Breast epithelium (tissue), 4 donors: ENCODE results near the gene MAP7D3. TPM values are rescaled to one million over a fixed set of nuclear protein-coding genes. Genes with fewer than 3 reads are reported as not detected.
"Not testable (repeated sequence)": the region's sequence is repeated elsewhere in the genome, so short reads cannot be mapped to it uniquely, and the experiment has no call there.

Source experiments
- DNase-seq, 2 donors: peaks; one replicate each; pipeline ENCODE4 v3.0.0-alpha.2; 2019; ENCODE audit warnings: low spot score in 2 of 2
- H3K27ac ChIP-seq, 2 donors: fragments of 200-600 bp; sonication (generic) in 1 of 2; one replicate each; pipeline ENCODE4 v1.5.1; 2016 to 2019; ENCODE audit warnings: mild to moderate bottlenecking in 1 of 2
- H3K27me3 ChIP-seq, 2 donors: fragments of 200-600 bp; sonication (generic) in 1 of 2; one replicate each; pipeline versions ENCODE4 v1.5.1 to v1.6.0; 2017 to 2019; ENCODE audit warnings: control low read depth in 1 of 2, mild to moderate bottlenecking in 1 of 2
- H3K36me3 ChIP-seq: fragments of 200-600 bp; one replicate; pipeline ENCODE4 v1.5.1; 2019
- H3K4me1 ChIP-seq, 2 donors: fragments of 200-600 bp; sonication (generic); one replicate each; pipeline ENCODE4 v1.5.1; 2016 to 2019; ENCODE audit warnings: control low read depth in 1 of 2
- H3K4me3 ChIP-seq, 3 donors: fragments of 200-600 bp; sonication (generic); 1 replicate in 2 of 3; 2 replicates in 1 of 3; pipeline ENCODE4 v1.5.1; 2016 to 2019; ENCODE audit warnings: mild to moderate bottlenecking in 3 of 3, moderate library complexity in 2 of 3
- H3K9me3 ChIP-seq, 2 donors: fragments of 200-600 bp; sonication (generic) in 1 of 2; one replicate each; pipeline ENCODE4 v1.5.1; 2016 to 2019; ENCODE audit warnings: control low read depth in 1 of 2
- CTCF ChIP-seq, 3 donors: fragments of 450-650 bp; IDR thresholded peaks; one replicate each; pipeline ENCODE4 v1.5.1; 2016 to 2017; ENCODE audit warnings: antibody characterized with exemption in 3 of 3, mild to moderate bottlenecking in 3 of 3, moderate library complexity in 3 of 3
- POLR2A ChIP-seq: fragments of 450-650 bp; IDR thresholded peaks from one replicate; pipeline ENCODE4 v1.6.1; 2016; ENCODE audit warnings: antibody characterized with exemption, mild to moderate bottlenecking, moderate library complexity
- POLR2AphosphoS5 ChIP-seq, 3 donors: sonication (generic); formaldehyde crosslinking; IDR thresholded peaks; one replicate each; pipeline ENCODE4 v1.6.1; 2017; ENCODE audit warnings: antibody characterized with exemption in 3 of 3
- intact Hi-C: fragments of 100-400 bp; cut with DNase I; formaldehyde crosslinking; loops from one replicate; pipeline ENCODE4 v1.15.1; 2023; ENCODE audit warnings: low total_unique reads
- total RNA-seq, 3 donors: library from RNA; depleted of rRNA; stranded (reverse); fragments of >200 nt; gene quantifications; one replicate each; pipeline ENCODE4 v1.1.0, GENCODE V29; 2016

Gene MAP7D3
- total RNA-seq, 3 donors from 2014 or later = 10.5 to 48.5 (median 19.3) TPM

- DNase-seq = no peak
- peak overlapping the region; percentile 67 to 76 (median 72) for H3K4me3 ChIP-seq
- no peaks in the 10 kb centered on the region for H3K36me3 ChIP-seq
- intact Hi-C loops = no loop called here
- TF ChIP-seq POLR2A (no peak), CTCF (IDR thresholded peaks at IDR 0.05) (no peak), POLR2AphosphoS5 (IDR thresholded peaks at IDR 0.05) (no peak)
- no peaks in the 10 kb centered on the region for H3K9me3 ChIP-seq
- H3K27ac ChIP-seq = peak overlapping the region; percentile 64 to 79
- H3K4me1 ChIP-seq = no peaks in the 10 kb centered on the region
- peaks cover 0 to 54% of the 10 kb centered on the region in 2 donors for H3K27me3 ChIP-seq
Measured at GRCh38 chrX:136250191-136251040, 784 bp downstream of the MAP7D3 start.

GRCh38 chrX:136246201-136246600, 5.0 kb downstream of the MAP7D3 start:
- no peaks in the 10 kb centered on the region for H3K36me3 ChIP-seq
- intact Hi-C loops = no loop called here
- H3K4me3 ChIP-seq = no peak overlapping the region
- no peak overlapping the region for H3K27ac ChIP-seq
- no peaks in the 10 kb centered on the region for H3K9me3 ChIP-seq
- no peaks in the 10 kb centered on the region for H3K4me1 ChIP-seq
- no peak for DNase-seq
- peaks cover 0 to 29% of the 10 kb centered on the region in 2 donors for H3K27me3 ChIP-seq
- TF ChIP-seq POLR2AphosphoS5 (IDR thresholded peaks at IDR 0.05) (no peak), POLR2A (no peak), CTCF (IDR thresholded peaks at IDR 0.05) (no peak)

- H3K27ac ChIP-seq, intact Hi-C loops, H3K9me3 ChIP-seq, H3K4me3 ChIP-seq, H3K4me1 ChIP-seq, H3K36me3 ChIP-seq, H3K27me3 ChIP-seq, DNase-seq: not testable (repeated sequence)
Measured at GRCh38 chrX:136237849-136238248, 13.4 kb downstream of the MAP7D3 start.

- intact Hi-C loops = no loop called here
- Histone ChIP-seq H3K4me3 (no peak overlapping the region), H3K4me1 (no peaks in the 10 kb centered on the region), H3K9me3 (no peaks in the 10 kb centered on the region), H3K36me3 (no peaks in the 10 kb centered on the region), H3K27me3 (peaks cover 0 to 1% of the 10 kb centered on the region in 2 donors), H3K27ac (no peak overlapping the region)
- TF ChIP-seq CTCF (IDR thresholded peaks at IDR 0.05) = no peak
- no peak for TF ChIP-seq POLR2AphosphoS5 (IDR thresholded peaks at IDR 0.05)
- no peak for TF ChIP-seq POLR2A
- no peak for DNase-seq
Measured at GRCh38 chrX:136237074-136237473, 14.1 kb downstream of the MAP7D3 start.

GRCh38 chrX:136228839-136229207, 22.4 kb downstream of the MAP7D3 start:
- TF ChIP-seq POLR2AphosphoS5 (IDR thresholded peaks at IDR 0.05) = no peak
- no peak for TF ChIP-seq CTCF (IDR thresholded peaks at IDR 0.05)
- no peak for TF ChIP-seq POLR2A

More at GRCh38 chrX:136228839-136229207, 22.4 kb downstream of the MAP7D3 start:
- no peak for DNase-seq
- Histone ChIP-seq H3K27me3 (peaks cover 0 to 9% of the 10 kb centered on the region in 2 donors), H3K9me3 (no peaks in the 10 kb centered on the region), H3K4me3 (no peak overlapping the region), H3K27ac (no peak overlapping the region), H3K4me1 (no peaks in the 10 kb centered on the region), H3K36me3 (no peaks in the 10 kb centered on the region)
- intact Hi-C loops = no loop called here
